ENCODE data around the gene C6orf47. TPM values are rescaled to one million over a fixed set of nuclear protein-coding genes. Genes with fewer than 3 reads are reported as not detected.
"Not testable (repeated sequence)": the region's sequence is repeated elsewhere in the genome, so short reads cannot be mapped to it uniquely, and the experiment has no call there.

The C6orf47 gene, protein sequence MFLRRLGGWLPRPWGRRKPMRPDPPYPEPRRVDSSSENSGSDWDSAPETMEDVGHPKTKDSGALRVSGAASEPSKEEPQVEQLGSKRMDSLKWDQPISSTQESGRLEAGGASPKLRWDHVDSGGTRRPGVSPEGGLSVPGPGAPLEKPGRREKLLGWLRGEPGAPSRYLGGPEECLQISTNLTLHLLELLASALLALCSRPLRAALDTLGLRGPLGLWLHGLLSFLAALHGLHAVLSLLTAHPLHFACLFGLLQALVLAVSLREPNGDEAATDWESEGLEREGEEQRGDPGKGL
- total RNA-seq = 10 to 100 TPM; 30.7 to 32.2 TPM

DNA sequence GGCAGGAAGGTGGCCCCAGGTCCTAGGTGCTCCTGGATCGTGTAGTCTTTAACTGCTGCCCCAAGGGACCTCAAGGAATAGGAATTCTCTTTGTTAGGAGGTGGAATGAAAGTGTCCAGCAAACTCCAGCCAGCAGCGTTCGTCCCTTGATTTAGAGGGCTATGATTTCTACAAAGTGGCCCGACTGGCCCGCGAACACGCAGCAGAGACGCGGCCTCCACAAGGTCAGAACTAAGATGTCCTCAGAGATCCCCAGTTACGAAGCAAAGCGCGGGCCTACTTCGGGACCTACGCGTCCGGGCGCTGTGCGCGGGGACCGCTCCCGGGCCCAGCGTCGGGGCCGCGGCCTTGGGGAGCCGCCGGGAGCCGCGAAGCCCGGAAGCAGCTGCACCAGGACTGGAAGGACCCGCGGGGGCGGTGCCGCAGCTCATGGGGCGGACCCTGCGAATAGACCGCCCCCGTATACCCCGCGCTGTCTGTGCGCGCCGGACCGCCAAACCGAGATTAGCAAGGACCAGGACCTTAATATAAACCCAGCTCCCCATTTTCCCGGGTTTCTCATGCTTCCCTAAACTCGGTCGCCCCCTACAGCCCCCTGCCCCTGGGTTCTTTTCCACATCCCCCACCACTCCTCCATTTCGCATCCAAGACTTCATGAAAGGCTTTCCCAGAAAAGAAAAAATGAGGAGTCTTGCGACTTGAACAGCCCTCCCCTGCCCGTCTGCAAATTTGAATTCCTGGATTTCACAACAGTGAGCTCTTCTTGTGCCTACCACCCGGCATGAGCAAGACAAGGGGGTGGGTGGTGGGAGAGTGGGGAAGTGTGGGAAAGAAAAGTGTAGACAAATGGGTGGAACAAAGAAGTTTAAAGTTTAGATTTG is at the start of gene C6orf47:
TSS of gene C6orf47 (minus strand) at position 398 of the 881 bp plus-strand sequence. CDS start 831 bp downstream, outside the sequence.
- H3K9me3 Mint-ChIP-seq = no peaks in the 10 kb centered on the region
- POLR2A ChIA-PET = interaction anchor here (0.6 to 7.0 kb wide), 13 partner anchors 8 to 242 kb away, joined by 3 to 138 read pairs (median 4); partner anchors contain the start of genes ABHD16A, APOM, BAG6 and CLIC1
- H3K4me3 Mint-ChIP-seq = peak within 1 kb of the TSS; percentile 92
- H3K36me3 Mint-ChIP-seq = peaks cover 44% of the 10 kb centered on the region
- DNase-seq = peak; percentile 88
- peak within 1 kb of the TSS; percentile 89 for H3K27ac Mint-ChIP-seq
- peak; percentile 69 for ATAC-seq (ENCODE audit: low read depth)
- H3K27me3 Mint-ChIP-seq = no peaks in the 10 kb centered on the region
- peaks cover 56% of the 10 kb centered on the region for H3K4me1 Mint-ChIP-seq

DNA sequence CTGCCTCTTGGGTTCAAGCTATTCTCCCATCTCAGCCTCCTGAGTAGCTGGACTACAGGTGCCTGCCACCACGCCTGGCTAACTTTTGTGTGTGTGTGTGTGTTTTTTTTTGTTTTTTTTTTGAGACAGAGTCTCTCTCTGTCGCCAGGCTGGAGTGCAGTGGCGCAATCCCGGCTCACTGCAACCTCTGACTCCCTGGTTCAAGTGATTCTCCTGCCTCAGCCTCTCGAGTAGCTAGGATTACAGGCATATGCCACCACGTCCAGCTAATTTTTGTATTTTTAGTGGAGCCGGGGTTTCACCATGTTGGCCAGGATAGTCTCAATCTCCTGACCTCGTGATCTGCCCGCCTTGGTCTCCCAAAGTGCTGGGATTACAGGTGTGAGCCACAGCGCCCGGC is 48.6 kb upstream of the C6orf47 start:
- H3K36me3 Mint-ChIP-seq, POLR2A ChIA-PET: not testable (repeated sequence)

DNA sequence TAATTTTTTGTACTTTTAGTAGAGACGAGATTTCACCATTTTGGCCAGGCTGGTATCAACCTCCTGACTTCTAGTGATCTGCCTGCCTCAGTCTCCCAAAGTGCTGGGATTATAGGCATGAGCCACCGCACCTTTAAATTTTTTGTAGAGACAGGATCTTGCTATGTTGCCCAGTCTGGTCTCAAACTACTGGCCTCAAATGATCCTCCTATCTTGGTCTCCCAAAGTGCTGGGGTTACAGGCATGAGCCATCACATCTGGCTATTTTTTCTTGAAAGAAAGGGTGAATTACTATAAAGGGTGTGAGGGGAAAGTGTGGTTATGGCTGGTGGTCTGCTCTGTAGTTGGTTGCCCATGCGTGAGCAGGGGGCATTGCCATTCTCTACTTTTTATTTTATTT is 47.6 kb upstream of the C6orf47 start:
- ATAC-seq (ENCODE audit: low read depth) (no peak), DNase-seq (no peak)
- peaks cover 9% of the 10 kb centered on the region for H3K27me3 Mint-ChIP-seq
- H3K27ac Mint-ChIP-seq = no peak overlapping the region
- POLR2A ChIA-PET = no interaction called here
- H3K9me3 Mint-ChIP-seq = no peaks in the 10 kb centered on the region
- H3K4me1 Mint-ChIP-seq = peaks cover 19% of the 10 kb centered on the region
- H3K36me3 Mint-ChIP-seq = no peaks in the 10 kb centered on the region
- no peak overlapping the region for H3K4me3 Mint-ChIP-seq

More for the DNA sequence above, 48.6 kb upstream of the C6orf47 start:
- DNase-seq; H3K27ac Mint-ChIP-seq; ATAC-seq (ENCODE audit: low read depth); H3K9me3 Mint-ChIP-seq; H3K4me3 Mint-ChIP-seq: not testable (repeated sequence)
- H3K27me3 Mint-ChIP-seq = peaks cover 12% of the 10 kb centered on the region
- H3K4me1 Mint-ChIP-seq = peaks cover 13% of the 10 kb centered on the region

DNA sequence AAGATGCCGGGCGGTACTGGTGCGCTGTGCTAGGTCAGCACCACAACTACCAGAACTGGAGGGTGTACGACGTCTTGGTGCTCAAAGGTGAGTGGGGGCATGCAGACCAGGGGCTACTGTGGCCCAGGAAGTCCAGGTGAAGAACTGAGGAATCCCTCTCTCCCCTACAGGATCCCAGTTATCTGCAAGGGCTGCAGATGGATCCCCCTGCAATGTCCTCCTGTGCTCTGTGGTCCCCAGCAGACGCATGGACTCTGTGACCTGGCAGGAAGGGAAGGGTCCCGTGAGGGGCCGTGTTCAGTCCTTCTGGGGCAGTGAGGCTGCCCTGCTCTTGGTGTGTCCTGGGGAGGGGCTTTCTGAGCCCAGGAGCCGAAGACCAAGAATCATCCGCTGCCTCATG is 47.1 kb upstream of the C6orf47 start:
- Mint-ChIP-seq H3K4me3 (no peak overlapping the region), H3K36me3 (no peaks in the 10 kb centered on the region), H3K27me3 (peaks cover 6% of the 10 kb centered on the region), H3K4me1 (peaks cover 19% of the 10 kb centered on the region), H3K9me3 (no peaks in the 10 kb centered on the region), H3K27ac (no peak overlapping the region)
- ATAC-seq (ENCODE audit: low read depth) (no peak), DNase-seq (no peak)
- POLR2A ChIA-PET = interaction anchor here (0.7 kb wide), 1 partner anchor 128 kb away, joined by 3 read pairs; no protein-coding TSS in a partner anchor

DNA sequence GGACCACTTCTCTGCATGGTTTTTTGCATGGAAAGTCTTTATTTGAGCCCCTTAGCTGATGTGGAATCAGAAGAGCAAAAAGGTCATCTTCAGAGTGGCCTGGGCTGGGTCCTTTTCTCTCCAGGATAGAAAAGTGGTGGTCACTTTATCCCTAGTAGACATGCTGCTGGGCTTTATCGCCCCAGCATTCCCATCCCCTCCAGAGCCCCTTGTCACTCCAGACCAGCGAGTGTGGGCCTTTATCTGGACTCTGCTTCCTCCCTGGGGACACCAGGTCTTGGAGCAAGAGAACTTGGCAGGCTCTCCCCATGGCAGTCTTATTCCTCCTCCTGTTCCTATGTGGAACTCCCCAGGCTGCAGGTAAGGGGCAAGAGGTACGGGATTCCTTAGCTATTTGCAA is 46.0 kb upstream of the C6orf47 start, which contains the start of gene LY6G6F:
TSS of gene LY6G6F (plus strand) at position 268 of the 400 bp plus-strand sequence. CDS start at position 309, 41 bp downstream.
- Mint-ChIP-seq H3K9me3 (no peaks in the 10 kb centered on the region), H3K36me3 (no peaks in the 10 kb centered on the region), H3K4me3 (no peak within 1 kb of the TSS), H3K27ac (no peak within 1 kb of the TSS), H3K4me1 (peaks cover 20% of the 10 kb centered on the region), H3K27me3 (peaks cover 3% of the 10 kb centered on the region)
- DNase-seq (no peak), ATAC-seq (ENCODE audit: low read depth) (no peak)
- POLR2A ChIA-PET = interaction anchor here (0.9 to 5.4 kb wide), 2 partner anchors 9 to 32 kb away, joined by 3 to 34 read pairs; partner anchors contain the start of genes LY6G6D and MSH5

DNA sequence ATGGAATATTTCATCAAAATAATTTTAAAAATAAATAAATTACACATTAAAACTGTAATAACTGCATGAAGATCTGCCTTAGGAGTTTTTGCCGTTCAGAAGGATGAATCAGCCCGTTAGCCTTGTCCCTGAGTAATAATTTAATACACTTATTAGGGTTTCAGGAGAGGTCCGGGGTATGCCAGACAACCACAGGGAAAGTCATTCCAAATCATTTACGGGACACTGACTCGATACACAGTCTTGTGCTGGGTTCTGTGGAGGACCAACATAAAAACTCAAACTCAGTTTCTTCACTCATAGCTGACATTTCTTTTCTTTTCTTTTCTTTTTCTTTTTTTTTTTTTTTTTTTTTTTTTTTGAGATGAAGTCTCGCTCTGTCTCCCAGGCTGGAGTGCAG is 45.4 kb upstream of the C6orf47 start:
- POLR2A ChIA-PET = interaction anchor here (0.6 to 5.4 kb wide), 4 partner anchors 9 to 233 kb away, joined by 3 to 34 read pairs (median 4); partner anchors contain the start of genes LY6G6D and MSH5
- Mint-ChIP-seq H3K27ac (no peak overlapping the region), H3K4me3 (no peak overlapping the region), H3K36me3 (no peaks in the 10 kb centered on the region), H3K9me3 (no peaks in the 10 kb centered on the region), H3K4me1 (peaks cover 23% of the 10 kb centered on the region), H3K27me3 (peaks cover 3% of the 10 kb centered on the region)
- DNase-seq = no peak
- ATAC-seq (ENCODE audit: low read depth) = no peak

DNA sequence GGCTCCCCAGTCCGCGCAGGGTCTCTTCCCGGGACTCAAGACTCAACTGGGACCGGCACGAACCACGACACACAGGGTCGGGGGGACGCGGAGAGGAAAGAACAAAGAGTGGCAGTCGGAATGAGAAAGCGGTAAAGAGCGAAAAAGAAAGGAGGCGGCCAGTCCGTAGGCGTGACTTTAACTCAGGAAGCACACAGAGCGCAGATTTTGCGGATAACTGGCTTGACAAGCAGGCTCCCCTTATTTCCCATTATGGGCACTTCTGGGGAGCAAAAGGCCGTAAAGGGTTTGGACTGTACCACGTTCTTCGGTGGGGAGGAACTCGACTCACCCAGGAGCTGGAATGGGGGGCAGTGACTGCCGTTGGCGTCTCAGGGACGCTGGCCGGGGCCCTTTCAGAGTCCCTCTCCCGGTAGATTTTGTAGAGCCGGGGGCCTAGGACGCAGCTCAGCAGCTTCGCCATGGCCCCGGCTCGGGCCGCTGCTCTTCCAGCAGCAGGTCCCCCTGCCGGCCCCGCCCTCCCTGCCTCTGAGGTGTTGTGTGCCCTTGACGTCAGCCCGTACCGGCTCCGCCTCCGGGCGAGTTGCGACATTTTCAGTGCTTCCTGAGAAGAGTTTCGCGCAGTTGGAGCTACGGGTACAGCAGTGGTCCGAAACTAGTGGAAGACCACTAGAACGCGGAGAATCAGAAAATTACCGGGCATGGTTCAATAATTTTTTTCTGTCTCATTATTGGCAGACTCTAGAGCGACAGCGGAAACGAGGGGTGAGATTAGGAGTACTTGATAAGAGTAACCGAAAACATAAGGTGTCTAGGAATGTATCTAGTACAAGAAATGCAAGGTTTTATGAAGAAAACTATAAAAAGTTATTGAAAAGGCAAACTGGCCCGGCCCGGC is 42.5 kb upstream of the C6orf47 start, which contains the start of gene ABHD16A:
TSS of gene ABHD16A (minus strand) at position 506 of the 898 bp plus-strand sequence. CDS start at position 463, 43 bp downstream.
- Mint-ChIP-seq H3K9me3 (no peaks in the 10 kb centered on the region), H3K27me3 (no peaks in the 10 kb centered on the region), H3K4me3 (peak within 1 kb of the TSS; percentile 97), H3K4me1 (peaks cover 20% of the 10 kb centered on the region), H3K36me3 (no peaks in the 10 kb centered on the region), H3K27ac (peak within 1 kb of the TSS; percentile 94)
- DNase-seq = peak; percentile 97
- peak; percentile 94 for ATAC-seq (ENCODE audit: low read depth)
- POLR2A ChIA-PET = interaction anchor here (0.6 to 5.4 kb wide), 29 partner anchors 8 to 1623 kb away, joined by 3 to 34 read pairs (median 3); partner anchors contain the start of genes C6orf47, CLIC1, DDAH2 and EHMT2

DNA sequence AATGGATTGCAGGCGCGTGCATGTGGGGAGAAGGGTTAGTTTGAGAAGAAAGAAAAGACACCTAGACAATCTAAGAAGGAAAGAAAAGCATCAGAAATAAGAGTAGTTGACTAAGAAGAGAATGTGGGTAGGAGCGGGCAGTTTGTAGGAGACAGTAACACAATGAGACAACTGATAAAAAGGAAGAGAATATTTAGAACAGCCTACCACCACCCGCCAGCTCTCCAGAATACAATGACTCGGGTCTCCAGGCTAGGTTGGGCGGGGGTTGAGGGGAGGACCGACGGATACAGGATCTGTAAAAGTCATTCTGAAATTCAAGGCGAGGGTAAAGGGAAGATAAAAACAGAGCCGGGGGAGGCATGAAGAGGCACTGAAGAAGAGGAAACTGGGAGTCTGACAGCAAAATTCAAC is 41.8 kb upstream of the C6orf47 start:
- DNase-seq = no peak
- POLR2A ChIA-PET = interaction anchor here (0.6 to 5.4 kb wide), 11 partner anchors 10 to 1624 kb away, joined by 3 to 34 read pairs (median 3); partner anchors contain the start of genes CLIC1, LSM2, LY6G5C and MSH5
- peak overlapping the region; percentile 97 for H3K4me3 Mint-ChIP-seq

DNA sequence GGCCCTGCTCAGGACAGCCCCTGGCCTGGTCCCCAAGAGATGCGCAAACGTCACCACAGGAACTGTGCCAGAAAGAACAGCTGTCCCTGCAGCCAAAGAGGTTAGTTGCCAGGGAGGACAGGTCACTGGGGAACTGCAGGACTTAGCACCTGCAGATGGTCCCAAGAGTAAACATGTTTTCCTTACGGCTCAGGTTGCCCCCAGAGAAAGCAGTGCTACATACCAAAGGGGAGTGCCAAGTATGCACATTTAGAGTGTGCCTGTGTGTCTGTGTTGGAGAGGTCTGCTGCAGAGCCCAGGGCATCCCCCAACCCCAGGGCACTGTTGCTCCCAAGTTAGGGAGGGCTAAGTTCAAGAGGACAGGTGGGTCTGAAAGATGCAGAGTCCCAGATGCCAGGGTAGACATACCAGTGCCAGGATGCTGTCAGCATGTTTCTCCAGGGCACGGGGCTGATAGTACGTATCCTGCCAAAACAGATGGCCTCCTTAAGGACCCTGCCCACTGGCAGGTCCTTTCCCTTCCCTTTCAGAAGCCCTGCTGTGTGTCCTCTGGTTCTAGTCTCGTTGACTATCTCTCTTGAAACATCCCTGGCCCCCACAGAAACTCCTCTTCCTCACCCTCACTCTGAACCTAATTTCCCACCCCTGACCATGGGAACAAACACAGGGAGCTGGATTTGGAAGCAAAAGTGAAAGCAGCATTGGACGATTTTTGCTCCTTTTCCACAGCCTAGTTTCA is 41.3 kb upstream of the C6orf47 start:
- Mint-ChIP-seq H3K27me3 (no peaks in the 10 kb centered on the region), H3K4me1 (peaks cover 29% of the 10 kb centered on the region), H3K36me3 (peaks cover 8% of the 10 kb centered on the region), H3K9me3 (no peaks in the 10 kb centered on the region), H3K4me3 (peak overlapping the region; percentile 97), H3K27ac (peak overlapping the region; percentile 94)
- POLR2A ChIA-PET = interaction anchor here (0.8 to 5.4 kb wide), 5 partner anchors 16 to 37 kb away, joined by 3 to 34 read pairs (median 10); partner anchors contain the start of genes CLIC1, LY6G5C and MSH5
- ATAC-seq (ENCODE audit: low read depth) = no peak
- DNase-seq = no peak

More for the DNA sequence above, 41.8 kb upstream of the C6orf47 start:
- Mint-ChIP-seq H3K27ac (peak overlapping the region; percentile 94), H3K9me3 (no peaks in the 10 kb centered on the region), H3K4me1 (peaks cover 24% of the 10 kb centered on the region), H3K36me3 (peaks cover 4% of the 10 kb centered on the region), H3K27me3 (no peaks in the 10 kb centered on the region)
- no peak for ATAC-seq (ENCODE audit: low read depth)

DNA sequence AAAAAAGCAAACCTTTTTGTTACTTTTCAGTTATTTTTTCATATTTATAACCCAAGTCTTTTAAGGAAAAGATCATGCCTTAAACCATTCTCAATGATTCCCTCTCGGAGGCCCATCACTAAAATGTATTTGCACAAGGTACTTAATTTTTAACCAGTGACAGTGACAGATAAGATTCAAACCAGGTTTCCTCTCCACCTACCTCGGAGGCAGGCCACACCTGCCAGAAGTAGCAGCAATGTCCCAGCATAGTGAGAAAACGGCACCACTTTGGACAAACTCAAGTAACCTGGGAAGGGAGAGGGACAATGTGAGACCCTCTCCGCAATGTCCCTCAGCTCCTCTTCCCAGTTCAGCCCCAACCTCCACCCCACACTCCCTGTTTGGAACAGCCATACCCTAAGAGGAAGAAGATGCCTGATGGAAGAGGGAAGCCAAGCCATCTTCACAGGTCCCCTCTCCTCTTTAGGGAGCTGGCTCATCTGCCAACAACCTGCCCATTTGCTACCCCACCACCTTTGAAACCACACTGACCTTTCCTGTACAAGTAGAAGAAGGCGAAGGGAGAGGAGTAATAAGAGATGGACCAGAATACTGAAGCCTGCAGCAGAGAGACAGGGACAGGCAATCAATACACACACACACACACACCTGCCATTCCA is 40.3 kb upstream of the C6orf47 start:
- Mint-ChIP-seq H3K27ac (no peak overlapping the region), H3K9me3 (no peaks in the 10 kb centered on the region), H3K36me3 (peaks cover 8% of the 10 kb centered on the region), H3K4me1 (peaks cover 29% of the 10 kb centered on the region), H3K4me3 (peak overlapping the region; percentile 97), H3K27me3 (no peaks in the 10 kb centered on the region)
- no peak for DNase-seq
- POLR2A ChIA-PET = no interaction called here
- ATAC-seq (ENCODE audit: low read depth) = no peak

DNA sequence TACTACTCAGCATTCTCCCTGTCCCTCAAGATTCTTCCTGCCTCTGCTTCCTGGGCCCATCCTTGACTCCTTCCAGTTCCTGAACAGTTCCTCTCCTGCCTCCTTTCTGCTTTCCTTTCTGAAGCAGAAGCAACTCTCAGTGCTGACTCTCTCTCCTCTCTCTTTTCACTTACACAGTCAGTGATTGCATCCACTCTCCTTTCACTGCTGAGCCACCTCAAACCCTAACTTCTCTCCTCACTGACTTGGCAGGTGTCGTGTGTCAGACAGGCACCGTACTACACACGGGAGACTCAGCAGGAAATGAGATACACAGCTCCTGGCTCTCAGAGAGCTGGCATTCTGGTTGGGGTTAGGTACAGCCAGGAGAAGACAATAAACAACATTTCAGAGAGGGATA is 37.0 kb upstream of the C6orf47 start:
- H3K9me3 Mint-ChIP-seq = no peaks in the 10 kb centered on the region
- DNase-seq (no peak), ATAC-seq (ENCODE audit: low read depth) (no peak)
- no peak overlapping the region for H3K4me3 Mint-ChIP-seq
- H3K27me3 Mint-ChIP-seq = no peaks in the 10 kb centered on the region
- peaks cover 9% of the 10 kb centered on the region for H3K36me3 Mint-ChIP-seq
- H3K4me1 Mint-ChIP-seq = peaks cover 23% of the 10 kb centered on the region
- H3K27ac Mint-ChIP-seq = peak overlapping the region; percentile 65
- POLR2A ChIA-PET = no interaction called here

Data from activated naive CD8-positive, alpha-beta T cell treated with anti-CD3 and anti-CD28 coated beads, Interleukin-2, amount 10 ng/mL, durations not matched to agents 7 days and 5 days (primary cell).